ENCODE measurements around the gene SLC25A46.

- TF ChIP-seq, protein P1, sequence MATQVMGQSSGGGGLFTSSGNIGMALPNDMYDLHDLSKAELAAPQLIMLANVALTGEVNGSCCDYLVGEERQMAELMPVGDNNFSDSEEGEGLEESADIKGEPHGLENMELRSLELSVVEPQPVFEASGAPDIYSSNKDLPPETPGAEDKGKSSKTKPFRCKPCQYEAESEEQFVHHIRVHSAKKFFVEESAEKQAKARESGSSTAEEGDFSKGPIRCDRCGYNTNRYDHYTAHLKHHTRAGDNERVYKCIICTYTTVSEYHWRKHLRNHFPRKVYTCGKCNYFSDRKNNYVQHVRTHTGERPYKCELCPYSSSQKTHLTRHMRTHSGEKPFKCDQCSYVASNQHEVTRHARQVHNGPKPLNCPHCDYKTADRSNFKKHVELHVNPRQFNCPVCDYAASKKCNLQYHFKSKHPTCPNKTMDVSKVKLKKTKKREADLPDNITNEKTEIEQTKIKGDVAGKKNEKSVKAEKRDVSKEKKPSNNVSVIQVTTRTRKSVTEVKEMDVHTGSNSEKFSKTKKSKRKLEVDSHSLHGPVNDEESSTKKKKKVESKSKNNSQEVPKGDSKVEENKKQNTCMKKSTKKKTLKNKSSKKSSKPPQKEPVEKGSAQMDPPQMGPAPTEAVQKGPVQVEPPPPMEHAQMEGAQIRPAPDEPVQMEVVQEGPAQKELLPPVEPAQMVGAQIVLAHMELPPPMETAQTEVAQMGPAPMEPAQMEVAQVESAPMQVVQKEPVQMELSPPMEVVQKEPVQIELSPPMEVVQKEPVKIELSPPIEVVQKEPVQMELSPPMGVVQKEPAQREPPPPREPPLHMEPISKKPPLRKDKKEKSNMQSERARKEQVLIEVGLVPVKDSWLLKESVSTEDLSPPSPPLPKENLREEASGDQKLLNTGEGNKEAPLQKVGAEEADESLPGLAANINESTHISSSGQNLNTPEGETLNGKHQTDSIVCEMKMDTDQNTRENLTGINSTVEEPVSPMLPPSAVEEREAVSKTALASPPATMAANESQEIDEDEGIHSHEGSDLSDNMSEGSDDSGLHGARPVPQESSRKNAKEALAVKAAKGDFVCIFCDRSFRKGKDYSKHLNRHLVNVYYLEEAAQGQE (IDR thresholded peaks at IDR 0.05; ENCODE audit: insufficient read depth in 1 of 2, low read depth in 2 of 2, low read length in 2 of 2): no peak
- TF ChIP-seq TAF1 (IDR thresholded peaks at IDR 0.05; ENCODE audit: borderline replicate concordance, insufficient read depth, low read length): no peak
- no peak for TF ChIP-seq SIN3A (IDR thresholded peaks at IDR 0.05; ENCODE audit: borderline replicate concordance, insufficient read depth, low read length)
- TF ChIP-seq POLR2AphosphoS5 (IDR thresholded peaks at IDR 0.05; ENCODE audit: low read depth, low read length): no peak
- no peak for TF ChIP-seq FOXP2 (optimal IDR thresholded peaks at IDR 0.05; ENCODE audit: borderline replicate concordance, extremely low read depth, extremely low read length, insufficient read depth)
These were observed 22.3 kb upstream of the SLC25A46 start for GRCh38 chr5:110716247-110717245.

All from PFSK-1 (cell line).